Hippocampal formation (tissue), 2 donors: ENCODE results near the gene IGSF23.
A peak's percentile ranks its signal among the peaks of the same experiment; 100 is the strongest.
"Not testable (repeated sequence)": the region's sequence is repeated elsewhere in the genome, so short reads cannot be mapped to it uniquely, and the experiment has no call there.

Experiments used
- DNase-seq, 2 donors: peaks; one replicate each; lab custom pipeline; 2025; lab: John Stamatoyannopoulos, UW

IGSF23 gene

DNA sequence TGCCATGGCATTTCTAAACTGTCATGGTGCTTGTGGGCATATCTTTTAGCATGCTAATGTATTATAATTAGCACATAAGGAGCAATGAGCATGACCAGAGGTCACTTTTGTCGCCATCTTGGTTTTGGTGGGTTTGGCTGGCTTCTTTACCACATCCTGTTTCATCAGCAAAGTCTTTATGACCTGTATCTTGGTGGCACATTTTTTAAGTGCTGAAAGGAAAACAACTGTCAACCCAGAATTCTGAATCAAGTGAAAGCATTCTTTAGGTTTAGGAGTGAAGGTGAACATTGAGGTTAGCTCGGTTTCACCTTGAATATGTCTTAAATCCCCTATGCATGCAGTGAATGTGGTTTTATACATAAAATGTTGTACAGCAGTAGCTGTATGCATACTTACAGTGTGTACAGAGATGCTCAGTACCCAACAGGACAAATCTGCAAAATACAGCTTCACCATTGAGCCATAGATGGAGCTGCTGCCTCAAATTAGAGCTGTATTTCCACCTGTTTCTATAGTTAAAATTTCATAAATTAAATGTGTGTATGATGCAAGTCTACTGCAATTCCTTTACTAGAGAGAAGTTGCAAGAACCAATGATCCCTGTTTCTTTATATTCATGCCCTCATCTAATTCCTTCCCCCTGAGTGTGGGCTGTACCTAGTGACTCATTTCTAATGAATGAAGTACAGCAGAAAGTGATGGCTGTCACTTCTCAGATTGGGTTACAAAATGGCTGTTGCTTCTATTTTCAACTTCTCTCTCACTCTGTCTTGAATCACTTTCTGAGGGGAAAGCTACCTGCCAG lies 25.2 kb upstream of the IGSF23 start:
- peak in 1 of 2 donors; percentile 0 for DNase-seq

DNA sequence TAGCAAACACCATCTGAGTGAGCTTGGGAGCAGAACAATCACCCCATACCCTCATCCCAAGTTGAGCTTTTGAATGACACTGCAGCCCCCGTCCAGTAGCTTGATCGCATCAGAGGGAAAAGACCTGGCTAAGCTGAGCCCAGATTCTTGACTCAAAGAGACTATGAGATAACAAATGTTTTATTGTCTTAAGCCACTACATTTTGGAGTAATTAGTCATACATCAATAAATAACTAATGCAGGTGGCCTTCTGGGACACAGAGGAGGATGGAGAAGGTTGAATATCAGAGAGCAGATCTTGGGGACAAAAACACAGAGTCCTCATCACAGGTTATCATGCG lies 24.6 kb upstream of the IGSF23 start:
- DNase-seq = no peak

- no peak for DNase-seq
These were observed 22.9 kb upstream of the IGSF23 start for GRCh38 chr19:44590245-44591059.

- not testable (repeated sequence) for DNase-seq
These were observed 21.9 kb upstream of the IGSF23 start for GRCh38 chr19:44591340-44591993.

- no peak for DNase-seq
These were observed 20.9 kb upstream of the IGSF23 start for GRCh38 chr19:44592451-44592890.

- no peak for DNase-seq
These were observed 20.1 kb upstream of the IGSF23 start for GRCh38 chr19:44593294-44593693.

DNA sequence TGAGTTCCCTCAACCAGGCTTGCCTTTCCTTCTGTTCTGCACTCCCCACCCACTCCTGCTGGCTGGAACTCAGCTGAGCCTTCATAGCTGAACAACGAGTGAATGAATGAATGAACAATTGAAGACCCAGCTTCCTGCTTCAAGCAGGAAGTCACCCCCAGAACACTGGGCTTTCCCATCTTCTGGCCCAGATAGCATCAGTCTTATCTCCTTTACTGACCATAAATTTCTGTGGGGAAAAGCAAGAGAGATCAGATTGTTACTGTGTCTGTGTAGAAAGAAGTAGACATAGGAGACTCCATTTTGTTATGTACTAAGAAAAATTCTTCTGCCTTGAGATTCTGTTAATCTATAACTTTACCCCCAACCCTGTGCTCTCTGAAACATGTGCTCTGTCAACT lies 19.5 kb upstream of the IGSF23 start:
- DNase-seq = not testable (repeated sequence)

GRCh38 chr19:44596428-44597130 lies 16.8 kb upstream of the IGSF23 start:
- no peak for DNase-seq

GRCh38 chr19:44597131-44597491 lies 16.3 kb upstream of the IGSF23 start:
- DNase-seq = no peak

- no peak for DNase-seq
These were observed 15.0 kb upstream of the IGSF23 start for GRCh38 chr19:44598355-44598754.

- DNase-seq = no peak
These were observed 14.5 kb upstream of the IGSF23 start for GRCh38 chr19:44598880-44599279.

DNA sequence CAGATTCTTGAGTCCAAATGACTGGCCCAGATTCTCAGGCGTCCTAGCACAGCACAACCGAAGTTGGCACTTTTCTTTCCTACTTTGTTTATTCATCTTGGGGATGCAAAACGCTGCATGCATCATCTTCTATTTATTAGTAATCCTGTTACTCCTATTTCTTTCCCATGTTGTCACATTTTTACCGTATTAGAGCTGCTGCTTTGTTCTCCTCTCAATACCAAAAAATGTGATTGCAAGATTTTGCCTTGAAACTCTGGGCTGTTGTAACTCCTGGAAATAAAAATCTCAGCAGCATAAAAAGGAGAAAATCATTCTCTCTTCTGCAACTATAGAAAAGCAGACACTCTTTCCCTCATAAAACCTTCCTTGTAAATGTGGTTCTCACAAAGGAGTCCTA lies 12.9 kb upstream of the IGSF23 start:
- DNase-seq = no peak

GRCh38 chr19:44602081-44602480 lies 11.3 kb upstream of the IGSF23 start:
- no peak for DNase-seq

DNA sequence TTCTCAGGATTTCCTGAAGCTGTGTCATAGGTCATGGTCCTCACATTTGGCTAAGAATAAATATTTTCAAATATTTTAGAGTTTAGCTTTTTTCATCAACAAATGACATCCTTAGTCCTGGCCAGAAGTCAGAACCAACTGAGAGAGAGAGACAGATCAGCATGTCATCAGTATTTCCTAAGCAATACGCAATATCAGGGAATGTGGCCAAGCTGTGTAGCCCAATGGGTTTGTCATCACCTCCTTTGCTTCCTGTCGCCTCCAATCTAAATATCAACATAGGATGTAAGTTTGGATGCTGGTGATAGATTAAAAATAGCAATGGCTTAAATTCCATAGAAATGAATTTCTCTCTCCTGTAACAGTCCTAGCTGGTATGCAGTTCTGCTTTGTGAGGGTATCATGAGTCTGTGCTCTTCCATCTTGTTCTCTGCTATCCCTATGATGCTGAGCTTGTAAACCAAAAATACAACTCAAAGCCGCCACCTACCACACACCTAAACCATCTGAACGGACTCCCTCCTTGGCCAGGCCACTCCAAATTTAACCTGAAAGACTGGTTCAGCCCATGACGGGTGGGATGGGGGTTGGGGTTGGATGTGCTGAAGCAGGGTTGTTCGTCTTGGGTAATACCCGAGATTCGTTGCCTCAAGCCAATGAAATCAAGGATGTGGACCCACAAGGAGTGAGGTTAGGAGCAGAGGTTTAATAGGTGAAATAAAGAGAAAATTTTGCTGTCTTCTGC lies 10.0 kb upstream of the IGSF23 start:
- no peak for DNase-seq

DNA sequence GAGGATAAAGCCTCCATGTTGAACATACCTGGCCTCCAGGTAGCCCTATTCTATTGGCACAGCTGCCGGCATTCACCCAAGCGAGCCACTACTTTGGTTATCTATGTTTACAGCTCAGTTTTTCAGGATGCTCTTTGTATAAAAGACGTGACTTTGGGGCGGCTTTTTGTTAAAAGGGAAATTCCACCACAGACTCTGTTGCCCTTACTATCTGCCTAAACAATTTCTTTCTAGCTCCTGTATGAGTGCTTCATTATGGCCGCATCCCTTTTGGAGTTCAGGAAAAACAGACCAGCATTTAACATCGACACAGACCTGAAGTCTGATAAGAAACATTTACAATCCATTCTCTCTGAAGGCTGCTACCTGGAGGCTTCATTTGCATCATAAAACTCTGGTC lies 9.1 kb upstream of the IGSF23 start:
- no peak for DNase-seq

GRCh38 chr19:44605547-44605946 lies 7.8 kb upstream of the IGSF23 start:
- no peak for DNase-seq

GRCh38 chr19:44607049-44607448 lies 6.3 kb upstream of the IGSF23 start:
- DNase-seq = no peak

DNA sequence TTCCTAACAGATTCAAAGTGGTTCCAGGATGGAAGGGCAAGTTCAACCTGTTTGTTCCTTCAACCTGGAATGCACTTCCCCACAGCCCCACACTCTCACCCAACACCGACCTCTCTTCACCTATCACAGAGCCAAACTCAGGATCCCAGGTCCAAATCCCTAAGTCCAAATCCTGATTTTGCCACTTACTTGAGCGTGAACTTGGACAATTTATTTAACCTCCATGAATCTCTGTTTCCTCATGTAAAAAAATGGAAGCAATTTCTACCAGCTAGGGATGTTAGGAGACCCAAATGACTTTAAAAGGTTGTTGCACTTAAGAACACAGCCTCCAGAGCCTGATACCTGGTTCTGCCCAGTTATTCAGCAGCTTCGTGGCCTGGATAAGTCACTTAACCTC lies 5.4 kb upstream of the IGSF23 start:
- no peak for DNase-seq

- DNase-seq = peak in 1 of 2 donors; percentile 18
These were observed 5.0 kb upstream of the IGSF23 start for GRCh38 chr19:44608391-44608821.

DNA sequence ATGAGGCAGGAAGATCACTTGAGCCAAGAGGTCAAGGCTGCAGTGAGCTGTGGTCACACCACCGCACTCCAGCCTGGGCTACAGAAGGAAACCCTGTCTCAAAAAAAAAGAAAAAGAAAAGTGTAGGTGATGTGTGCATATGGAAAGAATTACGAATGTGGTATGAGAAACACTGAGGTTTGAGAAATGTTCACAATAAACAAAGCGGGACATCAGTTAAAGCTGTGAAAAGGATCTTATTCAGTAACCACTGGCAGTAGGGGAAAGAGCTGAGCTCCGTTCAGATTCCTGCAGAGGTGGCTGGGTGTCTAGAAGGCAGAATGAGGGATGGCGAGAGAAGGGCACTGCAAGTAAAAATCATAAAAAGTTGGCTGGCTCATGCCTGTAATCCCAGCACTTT lies 4.1 kb upstream of the IGSF23 start:
- no peak for DNase-seq

GRCh38 chr19:44610497-44610896 lies 2.9 kb upstream of the IGSF23 start:
- not testable (repeated sequence) for DNase-seq
